ENCODE results near the gene CBX7. TPM values are rescaled to one million over a fixed set of nuclear protein-coding genes. Genes with fewer than 3 reads are reported as not detected.
A peak's percentile ranks its signal among the peaks of the same experiment; 100 is the strongest.

CBX7 gene
- 12.1 and 26.6 TPM in 2 replicates for total RNA-seq (2011; cell fraction: chromatin; rRNA removed; ENCODE audit: low replicate concordance)
- 16.8 and 18.7 TPM in 2 replicates for total RNA-seq (2011; cell fraction: nucleolus; rRNA removed)
- 17.3 and 19.4 TPM in 2 replicates for total RNA-seq (2011; cell fraction: nucleoplasm; rRNA removed)
- total RNA-seq (2014; rRNA removed) (2.9 and 5.0 TPM in 2 replicates), total RNA-seq (2014; rRNA removed; fragmentation: Illumina TruSeq; extraction: Trizol) (1.3 and 1.4 TPM in 2 replicates), total RNA-seq (2015; rRNA removed; fragmentation: Illumina TruSeq; extraction: Trizol) (0.83 and 0.87 TPM in 2 replicates), total RNA-seq (2021) (4.1 and 4.8 TPM in 2 replicates), polyA plus RNA-seq (2011; rRNA removed) (3.8 and 4.2 TPM in 2 replicates), polyA plus RNA-seq (2014; fragmentation: Illumina TruSeq; extraction: Trizol) (2.8 and 3.5 TPM in 2 replicates), polyA plus RNA-seq (2014; fragmentation: Nextera tagmentation; extraction: Ambion mirVana) (under 1 TPM; 0.04 to 0.13 TPM), polyA plus RNA-seq (2014; rRNA removed) (4.8 and 5.2 TPM in 2 replicates), polyA minus RNA-seq (2011; rRNA and poly(A)+ RNA removed) (1.6 and 2.9 TPM in 2 replicates), Bru-seq, nascent RNA (percentile 51 among the genes with signal in this experiment), BruChase-seq, experiment 1, labeled RNA remaining after a 2-hour chase (percentile 46 among the genes with signal in this experiment), BruChase-seq, experiment 2, labeled RNA remaining after a 6-hour chase (percentile 45 among the genes with signal in this experiment)
- polyA plus RNA-seq (2011; cell fraction: cytosol; rRNA removed): 3.7 and 6.6 TPM in 2 replicates
- polyA plus RNA-seq (2011; cell fraction: nucleus; rRNA removed): 9.5 and 17.5 TPM in 2 replicates
- polyA plus RNA-seq (2012): 2.9 and 5.9 TPM in 2 replicates
- 1.3 and 4.7 TPM in 2 replicates for polyA minus RNA-seq (2011; cell fraction: cytosol; rRNA and poly(A)+ RNA removed)
- polyA minus RNA-seq (2011; cell fraction: nucleus; rRNA and poly(A)+ RNA removed): 4.7 and 4.8 TPM in 2 replicates
- long read RNA-seq, experiment 1, full-length matches to known transcripts: 1 of 10 reads
- long read RNA-seq, experiment 1, partial matches to known transcripts: 0 of 10 reads
- long read RNA-seq, experiment 1, other reads (novel, unspliced or antisense): 9 of 10 reads
- long read RNA-seq, experiment 2, full-length matches to known transcripts: 1 of 9 reads
- long read RNA-seq, experiment 2, partial matches to known transcripts: 0 of 9 reads
- long read RNA-seq, experiment 2, other reads (novel, unspliced or antisense): 8 of 9 reads
- long read RNA-seq, experiment 3: 0 reads

DNA sequence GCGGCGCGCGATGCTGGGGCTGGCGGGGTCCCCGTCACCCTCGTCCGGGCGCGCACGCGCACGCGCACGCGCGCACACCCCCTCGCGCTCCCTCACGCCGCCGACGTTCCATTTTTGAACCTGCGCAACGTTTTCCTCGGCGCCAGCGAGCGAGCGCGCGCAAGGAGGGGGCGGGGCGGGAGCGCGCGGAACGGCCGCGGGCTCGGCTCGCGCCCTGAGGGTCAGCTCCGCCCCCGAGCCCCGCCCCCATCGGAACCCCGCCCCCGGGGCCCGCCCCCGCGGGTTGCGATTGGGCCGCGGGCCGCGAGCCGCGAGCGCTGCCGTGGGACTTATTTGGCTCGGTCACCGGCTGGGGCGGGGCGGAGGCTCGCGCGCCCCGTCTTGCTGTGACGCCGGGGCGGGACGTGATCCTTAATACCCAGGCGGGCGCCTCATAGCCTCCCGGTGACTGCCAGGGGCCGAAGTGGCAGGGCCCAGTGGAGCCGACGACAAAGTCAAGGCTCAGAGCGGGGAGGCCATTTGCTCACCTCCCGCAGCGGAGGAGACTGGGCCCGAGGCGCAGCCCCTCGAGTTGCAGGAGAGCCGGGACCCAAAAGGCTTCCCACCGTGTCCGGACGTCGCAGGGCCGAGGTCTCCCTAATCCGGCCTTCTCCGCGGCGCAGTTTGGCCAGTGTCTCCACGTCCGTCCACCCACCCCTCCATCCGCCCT, at the start of gene CBX7:
Gene CBX7, minus strand, starts transcription at position 170 of the 709 bp plus-strand sequence. CDS start 236 bp downstream, outside the sequence.
- ChIA-PET CTCF (ENCODE audit: low intra/inter-chr PET ratio) (no interaction called here), POLR2A (interaction anchor here (0.6 to 1.2 kb wide), 3 partner anchors 157 to 370 kb away, joined by 3 read pairs; no protein-coding TSS in a partner anchor)
- Histone ChIP-seq H3K4me1 (replicated peaks in 1 of 2; ENCODE audit: control insufficient read depth in 2 of 2, insufficient read depth in 2 of 2, low read length in 2 of 2) (peaks cover 0 to 29% of the 10 kb centered on the region in 2 experiments; a peak in 3 of 5 replicates), H3K4me2 (ENCODE audit: insufficient read depth, low read length) (peak within 1 kb of the TSS; percentile 80), H3K27me3 (ENCODE audit: control insufficient read depth in 2 of 2, insufficient read depth in 2 of 2, low read length in 2 of 2) (no peaks in the 10 kb centered on the region), H3K27ac (ENCODE audit: extremely low read depth, low read depth, low read length) (peak within 1 kb of the TSS; percentile 72), H3K4me3 (peak within 1 kb of the TSS; percentile 45), H3K9ac (ENCODE audit: insufficient read depth in 1 of 2, low read depth in 2 of 2, low read length in 2 of 2) (peak within 1 kb of the TSS; percentile 70 to 94), H2AFZ (ENCODE audit: low read depth, low read length) (peak within 1 kb of the TSS; percentile 86), H3K9me1 (ENCODE audit: control insufficient read depth, insufficient read depth, low read length) (no peaks in the 10 kb centered on the region), H3K9me3 (replicated peaks; ENCODE audit: control insufficient read depth, insufficient read depth, low read depth, low read length) (no peaks in the 10 kb centered on the region), H3K79me2 (ENCODE audit: control insufficient read depth, insufficient read depth, low read length) (no peaks in the 10 kb centered on the region), H4K20me1 (replicated peaks; ENCODE audit: control insufficient read depth, insufficient read depth, low read length) (no peaks in the 10 kb centered on the region), H3K36me3 (ENCODE audit: control insufficient read depth, insufficient read depth, low read length) (no peaks in the 10 kb centered on the region)
- intact Hi-C loops (cut with micrococcal nuclease): no loop called here
- DNase-seq (ENCODE audit: extremely low read depth in 1 of 4, low spot score in 3 of 4) (peak; percentile 87 to 96 (median 94)), ATAC-seq (peak; percentile 96), FAIRE-seq (no peak)
- BruUV-seq (replicated peaks): no TSS peak
- in situ Hi-C loops (cut with MboI): no loop called here
- under 1% methylated on average over 24 of the region's 98 CpGs for WGBS (ENCODE audit: insufficient coverage, low coverage, missing lambda C conversion rate)
- TF ChIP-seq GTF2A2 (tag; IDR thresholded peaks at IDR 0.05) (no peak), POLR2G (IDR thresholded peaks at IDR 0.05; ENCODE audit: low read depth, low read length) (peak; percentile 79), NCOA6 (IDR thresholded peaks at IDR 0.05) (peak; percentile 69; the same call in 1 of the 2 replicates), DPF2 (IDR thresholded peaks at IDR 0.05) (no peak), ZNF253 (CRISPR knock-in tag; conservative IDR thresholded peaks at IDR 0.05) (no peak), SP1 (CRISPR knock-in tag; IDR thresholded peaks at IDR 0.05) (peak; percentile 71), TEAD1 (CRISPR knock-in tag; IDR thresholded peaks at IDR 0.05) (0 out of 4 replicates have a peak, but pooled peaks of 1 of the 2 experiments have one; percentile 42), HNRNPLL (IDR thresholded peaks at IDR 0.05; ENCODE audit: low read depth, low read length, poor library complexity, severe bottlenecking) (peak; percentile 66), IRF1 (CRISPR knock-in tag; IDR thresholded peaks at IDR 0.05; ENCODE audit: borderline replicate concordance) (no peak), TAF1 (IDR thresholded peaks at IDR 0.05; ENCODE audit: control insufficient read depth, extremely low read depth, insufficient read depth, low read length, severe bottlenecking) (no peak), NFIC (IDR thresholded peaks at IDR 0.05) (peak; percentile 65), MEIS2 (IDR thresholded peaks at IDR 0.05; ENCODE audit: partially characterized antibody) (peak; percentile 36)
- TF ChIP-seq, protein P1, sequence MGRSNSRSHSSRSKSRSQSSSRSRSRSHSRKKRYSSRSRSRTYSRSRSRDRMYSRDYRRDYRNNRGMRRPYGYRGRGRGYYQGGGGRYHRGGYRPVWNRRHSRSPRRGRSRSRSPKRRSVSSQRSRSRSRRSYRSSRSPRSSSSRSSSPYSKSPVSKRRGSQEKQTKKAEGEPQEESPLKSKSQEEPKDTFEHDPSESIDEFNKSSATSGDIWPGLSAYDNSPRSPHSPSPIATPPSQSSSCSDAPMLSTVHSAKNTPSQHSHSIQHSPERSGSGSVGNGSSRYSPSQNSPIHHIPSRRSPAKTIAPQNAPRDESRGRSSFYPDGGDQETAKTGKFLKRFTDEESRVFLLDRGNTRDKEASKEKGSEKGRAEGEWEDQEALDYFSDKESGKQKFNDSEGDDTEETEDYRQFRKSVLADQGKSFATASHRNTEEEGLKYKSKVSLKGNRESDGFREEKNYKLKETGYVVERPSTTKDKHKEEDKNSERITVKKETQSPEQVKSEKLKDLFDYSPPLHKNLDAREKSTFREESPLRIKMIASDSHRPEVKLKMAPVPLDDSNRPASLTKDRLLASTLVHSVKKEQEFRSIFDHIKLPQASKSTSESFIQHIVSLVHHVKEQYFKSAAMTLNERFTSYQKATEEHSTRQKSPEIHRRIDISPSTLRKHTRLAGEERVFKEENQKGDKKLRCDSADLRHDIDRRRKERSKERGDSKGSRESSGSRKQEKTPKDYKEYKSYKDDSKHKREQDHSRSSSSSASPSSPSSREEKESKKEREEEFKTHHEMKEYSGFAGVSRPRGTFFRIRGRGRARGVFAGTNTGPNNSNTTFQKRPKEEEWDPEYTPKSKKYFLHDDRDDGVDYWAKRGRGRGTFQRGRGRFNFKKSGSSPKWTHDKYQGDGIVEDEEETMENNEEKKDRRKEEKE (IDR thresholded peaks at IDR 0.05; ENCODE audit: borderline replicate concordance in 1 of 2, control insufficient read depth in 1 of 2, low read depth in 2 of 2, low read length in 1 of 2): no peak

All from K562 (cell line).